SK-N-SH treated with all-trans-retinoic acid at 6 μM for 48 hours (cell line): ENCODE results near the gene PLTP.

Source experiments
- ATAC-seq: fragments of 200-7000 bp; cut with Tn5 transposase; 3 replicates; pipeline ENCODE4 v1.9.1; 2020; ENCODE audit warnings: mild to moderate bottlenecking, moderate library complexity
- ARNTL ChIP-seq: fragments of 450-650 bp; formaldehyde crosslinking; IDR thresholded peaks from 2 replicates; pipeline ENCODE4 v1.5.0; 2020; ENCODE audit warnings: low read depth, mild to moderate bottlenecking, moderate library complexity, borderline replicate concordance
- BACH2 ChIP-seq: fragments of 250-450 bp; sonication (Bioruptor Pico); IDR thresholded peaks from 2 replicates; pipeline ENCODE4 v1.9.0; 2021; ENCODE audit warnings: mild to moderate bottlenecking, borderline replicate concordance
- ESRRG ChIP-seq: fragments of 250-450 bp; sonication (Bioruptor Pico); IDR thresholded peaks from 2 replicates; pipeline ENCODE4 v1.6.1; 2021; ENCODE audit warnings: mild to moderate bottlenecking
- GLIS3 ChIP-seq: fragments of 250-450 bp; sonication (Bioruptor Pico); IDR thresholded peaks from 2 replicates; pipeline ENCODE4 v1.5.0; 2020; ENCODE audit warnings: mild to moderate bottlenecking, moderate library complexity
- ISL1 ChIP-seq: fragments of 250-450 bp; sonication (Bioruptor Pico); IDR thresholded peaks from 2 replicates; pipeline ENCODE4 v2.1.2; 2022; ENCODE audit warnings: mild to moderate bottlenecking, moderate library complexity
- OSR1 ChIP-seq: fragments of 250-450 bp; sonication (Bioruptor Pico); IDR thresholded peaks from 2 replicates; pipeline ENCODE4 v1.8.0; 2022; ENCODE audit warnings: moderate library complexity, mild to moderate bottlenecking, inconsistent platforms
- PPARA ChIP-seq: fragments of 250-450 bp; sonication (Bioruptor Pico); IDR thresholded peaks from 2 replicates; pipeline ENCODE4 v1.5.0; 2020; ENCODE audit warnings: mild to moderate bottlenecking, borderline replicate concordance
- RARB ChIP-seq: fragments of 250-450 bp; sonication (Bioruptor Pico); IDR thresholded peaks from 2 replicates; pipeline ENCODE4 v1.8.0; 2021; ENCODE audit warnings: mild to moderate bottlenecking, moderate library complexity
- TCF4 ChIP-seq: fragments of 250-450 bp; sonication (Bioruptor Pico); IDR thresholded peaks from 2 replicates; pipeline ENCODE4 v1.8.0; 2021; ENCODE audit warnings: mild to moderate bottlenecking, moderate library complexity, borderline replicate concordance
- TOX ChIP-seq: fragments of 250-450 bp; sonication (Bioruptor Pico); IDR thresholded peaks from 2 replicates; pipeline ENCODE4 v1.8.0; 2021; ENCODE audit warnings: mild to moderate bottlenecking, moderate library complexity, borderline replicate concordance
- ZC3H10 ChIP-seq: fragments of 250-450 bp; sonication (Bioruptor Pico); IDR thresholded peaks from 2 replicates; pipeline ENCODE4 v1.5.1; 2021; ENCODE audit warnings: mild to moderate bottlenecking, moderate library complexity
- ZFP3 ChIP-seq: fragments of 250-450 bp; sonication (Bioruptor Pico); IDR thresholded peaks from 2 replicates; pipeline ENCODE4 v1.5.0; 2020; ENCODE audit warnings: mild to moderate bottlenecking, moderate library complexity
- ZFP30 ChIP-seq: fragments of 450-650 bp; formaldehyde crosslinking; IDR thresholded peaks from 2 replicates; pipeline ENCODE4 v1.5.0; 2022; ENCODE audit warnings: mild to moderate bottlenecking, moderate library complexity
- ZNF565 ChIP-seq: fragments of 450-650 bp; formaldehyde crosslinking; conservative IDR thresholded peaks from 2 replicates; pipeline ENCODE4 v1.5.0; 2020; ENCODE audit warnings: low read depth, mild to moderate bottlenecking, moderate library complexity
- ZNF70 ChIP-seq: fragments of 450-650 bp; formaldehyde crosslinking; IDR thresholded peaks from 2 replicates; pipeline ENCODE4 v1.5.0; 2020; ENCODE audit warnings: mild to moderate bottlenecking, moderate library complexity
- TF ChIP-seq, protein P1 (sequence below): fragments of 250-450 bp; sonication (Bioruptor Pico); IDR thresholded peaks from 2 replicates; pipeline ENCODE4 v1.5.1; 2020; ENCODE audit warnings: low read depth, mild to moderate bottlenecking, moderate library complexity
- TF ChIP-seq, protein P2 (sequence below): fragments of 250-450 bp; sonication (Bioruptor Pico); IDR thresholded peaks from 2 replicates; pipeline ENCODE4 v1.5.0; 2020; ENCODE audit warnings: mild to moderate bottlenecking, moderate library complexity
- TF ChIP-seq, protein P3 (sequence below): fragments of 250-450 bp; sonication (Bioruptor Pico); IDR thresholded peaks from 2 replicates; pipeline ENCODE4 v1.5.1; 2021; ENCODE audit warnings: mild to moderate bottlenecking, moderate library complexity
- TF ChIP-seq, protein P4 (sequence below): fragments of 250-450 bp; sonication (Bioruptor Pico); IDR thresholded peaks from 2 replicates; pipeline ENCODE4 v1.8.0; 2021; ENCODE audit warnings: low read depth, mild to moderate bottlenecking, moderate library complexity, borderline replicate concordance

PLTP gene

GRCh38 chr20:45945678-45946148 is 33.8 kb upstream of the PLTP start:
- ATAC-seq, result no peak
- TF ChIP-seq OSR1 (CRISPR knock-in tag) (no peak), ZC3H10 (CRISPR knock-in tag) (no peak), ZFP30 (no peak), ARNTL (CRISPR knock-in tag) (no peak), ZNF70 (CRISPR knock-in tag) (no peak), TCF4 (CRISPR knock-in tag) (no peak), ISL1 (no peak), GLIS3 (CRISPR knock-in tag) (no peak), TOX (CRISPR knock-in tag) (no peak), ESRRG (no peak)
- TF ChIP-seq, protein P1, sequence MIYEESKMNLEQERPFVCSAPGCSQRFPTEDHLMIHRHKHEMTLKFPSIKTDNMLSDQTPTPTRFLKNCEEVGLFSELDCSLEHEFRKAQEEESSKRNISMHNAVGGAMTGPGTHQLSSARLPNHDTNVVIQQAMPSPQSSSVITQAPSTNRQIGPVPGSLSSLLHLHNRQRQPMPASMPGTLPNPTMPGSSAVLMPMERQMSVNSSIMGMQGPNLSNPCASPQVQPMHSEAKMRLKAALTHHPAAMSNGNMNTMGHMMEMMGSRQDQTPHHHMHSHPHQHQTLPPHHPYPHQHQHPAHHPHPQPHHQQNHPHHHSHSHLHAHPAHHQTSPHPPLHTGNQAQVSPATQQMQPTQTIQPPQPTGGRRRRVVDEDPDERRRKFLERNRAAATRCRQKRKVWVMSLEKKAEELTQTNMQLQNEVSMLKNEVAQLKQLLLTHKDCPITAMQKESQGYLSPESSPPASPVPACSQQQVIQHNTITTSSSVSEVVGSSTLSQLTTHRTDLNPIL (CRISPR knock-in tag), result no peak

GRCh38 chr20:45944965-45945677 is 33.2 kb upstream of the PLTP start:
- no peak for TF ChIP-seq RARB
- TF ChIP-seq, protein P1 (CRISPR knock-in tag), result no peak
- TF ChIP-seq ARNTL (CRISPR knock-in tag), result no peak
- TF ChIP-seq ZFP30, result no peak
- TF ChIP-seq ZNF565, result no peak
- no peak for TF ChIP-seq ZFP3
- no peak for TF ChIP-seq ISL1
- no peak for TF ChIP-seq PPARA (CRISPR knock-in tag)
- TF ChIP-seq, protein P2, sequence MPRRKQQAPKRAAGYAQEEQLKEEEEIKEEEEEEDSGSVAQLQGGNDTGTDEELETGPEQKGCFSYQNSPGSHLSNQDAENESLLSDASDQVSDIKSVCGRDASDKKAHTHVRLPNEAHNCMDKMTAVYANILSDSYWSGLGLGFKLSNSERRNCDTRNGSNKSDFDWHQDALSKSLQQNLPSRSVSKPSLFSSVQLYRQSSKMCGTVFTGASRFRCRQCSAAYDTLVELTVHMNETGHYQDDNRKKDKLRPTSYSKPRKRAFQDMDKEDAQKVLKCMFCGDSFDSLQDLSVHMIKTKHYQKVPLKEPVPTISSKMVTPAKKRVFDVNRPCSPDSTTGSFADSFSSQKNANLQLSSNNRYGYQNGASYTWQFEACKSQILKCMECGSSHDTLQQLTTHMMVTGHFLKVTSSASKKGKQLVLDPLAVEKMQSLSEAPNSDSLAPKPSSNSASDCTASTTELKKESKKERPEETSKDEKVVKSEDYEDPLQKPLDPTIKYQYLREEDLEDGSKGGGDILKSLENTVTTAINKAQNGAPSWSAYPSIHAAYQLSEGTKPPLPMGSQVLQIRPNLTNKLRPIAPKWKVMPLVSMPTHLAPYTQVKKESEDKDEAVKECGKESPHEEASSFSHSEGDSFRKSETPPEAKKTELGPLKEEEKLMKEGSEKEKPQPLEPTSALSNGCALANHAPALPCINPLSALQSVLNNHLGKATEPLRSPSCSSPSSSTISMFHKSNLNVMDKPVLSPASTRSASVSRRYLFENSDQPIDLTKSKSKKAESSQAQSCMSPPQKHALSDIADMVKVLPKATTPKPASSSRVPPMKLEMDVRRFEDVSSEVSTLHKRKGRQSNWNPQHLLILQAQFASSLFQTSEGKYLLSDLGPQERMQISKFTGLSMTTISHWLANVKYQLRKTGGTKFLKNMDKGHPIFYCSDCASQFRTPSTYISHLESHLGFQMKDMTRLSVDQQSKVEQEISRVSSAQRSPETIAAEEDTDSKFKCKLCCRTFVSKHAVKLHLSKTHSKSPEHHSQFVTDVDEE, result no peak
- no peak for TF ChIP-seq BACH2
- TF ChIP-seq, protein P3, sequence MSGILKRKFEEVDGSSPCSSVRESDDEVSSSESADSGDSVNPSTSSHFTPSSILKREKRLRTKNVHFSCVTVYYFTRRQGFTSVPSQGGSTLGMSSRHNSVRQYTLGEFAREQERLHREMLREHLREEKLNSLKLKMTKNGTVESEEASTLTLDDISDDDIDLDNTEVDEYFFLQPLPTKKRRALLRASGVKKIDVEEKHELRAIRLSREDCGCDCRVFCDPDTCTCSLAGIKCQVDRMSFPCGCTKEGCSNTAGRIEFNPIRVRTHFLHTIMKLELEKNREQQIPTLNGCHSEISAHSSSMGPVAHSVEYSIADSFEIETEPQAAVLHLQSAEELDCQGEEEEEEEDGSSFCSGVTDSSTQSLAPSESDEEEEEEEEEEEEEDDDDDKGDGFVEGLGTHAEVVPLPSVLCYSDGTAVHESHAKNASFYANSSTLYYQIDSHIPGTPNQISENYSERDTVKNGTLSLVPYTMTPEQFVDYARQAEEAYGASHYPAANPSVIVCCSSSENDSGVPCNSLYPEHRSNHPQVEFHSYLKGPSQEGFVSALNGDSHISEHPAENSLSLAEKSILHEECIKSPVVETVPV (CRISPR knock-in tag), result no peak
- TF ChIP-seq, protein P4, sequence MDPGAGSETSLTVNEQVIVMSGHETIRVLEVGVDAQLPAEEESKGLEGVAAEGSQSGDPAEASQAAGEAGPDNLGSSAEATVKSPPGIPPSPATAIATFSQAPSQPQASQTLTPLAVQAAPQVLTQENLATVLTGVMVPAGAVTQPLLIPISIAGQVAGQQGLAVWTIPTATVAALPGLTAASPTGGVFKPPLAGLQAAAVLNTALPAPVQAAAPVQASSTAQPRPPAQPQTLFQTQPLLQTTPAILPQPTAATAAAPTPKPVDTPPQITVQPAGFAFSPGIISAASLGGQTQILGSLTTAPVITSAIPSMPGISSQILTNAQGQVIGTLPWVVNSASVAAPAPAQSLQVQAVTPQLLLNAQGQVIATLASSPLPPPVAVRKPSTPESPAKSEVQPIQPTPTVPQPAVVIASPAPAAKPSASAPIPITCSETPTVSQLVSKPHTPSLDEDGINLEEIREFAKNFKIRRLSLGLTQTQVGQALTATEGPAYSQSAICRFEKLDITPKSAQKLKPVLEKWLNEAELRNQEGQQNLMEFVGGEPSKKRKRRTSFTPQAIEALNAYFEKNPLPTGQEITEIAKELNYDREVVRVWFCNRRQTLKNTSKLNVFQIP (CRISPR knock-in tag), result no peak
- TF ChIP-seq TOX (CRISPR knock-in tag), result no peak
- TF ChIP-seq ZNF70 (CRISPR knock-in tag), result no peak
- TF ChIP-seq ESRRG, result no peak
- TF ChIP-seq TCF4 (CRISPR knock-in tag), result no peak
- ATAC-seq, result no peak

DNA sequence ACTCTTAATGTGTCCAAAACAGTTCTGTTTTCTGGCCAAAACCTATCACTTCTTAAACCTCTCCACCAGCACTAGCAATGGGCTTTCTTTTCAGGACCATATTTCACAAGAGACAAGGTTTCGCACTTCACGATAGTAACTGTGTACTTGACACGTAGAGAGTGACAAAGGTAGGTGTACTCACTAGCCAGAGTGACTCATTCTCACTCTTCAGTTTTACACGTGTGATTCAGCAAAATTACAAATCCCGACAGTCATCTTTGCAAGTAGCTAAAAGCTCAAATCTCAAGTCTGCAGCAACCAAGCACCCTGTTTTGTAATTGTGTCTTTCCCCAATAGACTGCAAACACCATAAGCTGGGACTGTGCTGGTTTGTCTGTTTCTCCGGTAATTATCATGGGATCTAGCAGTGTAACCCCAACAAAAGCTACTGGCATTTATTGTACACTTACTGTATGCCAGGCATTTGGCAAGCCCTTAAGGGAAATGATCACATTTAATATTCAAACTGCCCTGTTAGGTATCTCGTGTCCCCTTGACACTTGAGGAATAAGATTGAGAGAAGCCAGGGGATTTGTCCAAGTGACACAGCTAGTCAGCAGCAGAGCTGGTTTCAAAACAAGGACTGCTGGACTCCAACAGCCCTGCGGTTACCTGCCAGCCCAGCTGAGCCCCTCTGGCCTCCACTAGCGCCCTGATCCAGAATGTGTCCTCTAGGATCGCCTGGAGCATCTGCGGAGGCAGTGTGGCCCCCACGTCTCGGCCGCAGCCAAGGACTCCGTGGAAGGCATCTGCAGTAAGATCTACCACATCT is 32.4 kb upstream of the PLTP start:
- ATAC-seq, result no peak
- no peak for TF ChIP-seq ESRRG
- no peak for TF ChIP-seq ZNF70 (CRISPR knock-in tag)
- no peak for TF ChIP-seq BACH2
